Pancreas (tissue), 10 donors: ENCODE results near the gene TRAF7. TPM values are rescaled to one million over a fixed set of nuclear protein-coding genes. Genes with fewer than 3 reads are reported as not detected.

ENCODE experiments used
- ATAC-seq, 4 donors: fragments of 200-7000 bp; cut with Tn5 transposase; one replicate each; pipeline versions ENCODE4 v1.8.0 to v1.9.1; 2020; ENCODE audit warnings: mild to moderate bottlenecking in 4 of 4, moderate library complexity in 4 of 4
- DNase-seq, 6 donors: peaks; one replicate each; pipeline ENCODE4 v3.0.0-alpha.2; 2020
- FAIRE-seq: peaks from 2 replicates; lab custom pipeline; 2012; peaks lifted over from hg19 to GRCh38; lab: Jason Lieb, UNC
- H3K27ac ChIP-seq, 4 donors: fragments of 200-600 bp; sonication (generic); 1 replicate in 3 of 4; 2 replicates in 1 of 4; pipeline versions ENCODE4 v1.5.0 to v1.8.0; 2020
- H3K27me3 ChIP-seq, 4 donors: fragments of 200-600 bp; one replicate each; pipeline ENCODE4 v1.8.0; 2021
- H3K36me3 ChIP-seq, 3 donors: fragments of 200-600 bp; sonication (generic) in 1 of 3; one replicate each; pipeline versions ENCODE4 v1.5.0 to v1.8.0; 2020 to 2021
- H3K4me1 ChIP-seq, 3 donors: fragments of 200-600 bp; one replicate each; pipeline ENCODE4 v1.8.0; 2021
- H3K4me3 ChIP-seq, 4 donors: fragments of 200-600 bp; sonication (generic) in 2 of 4; one replicate each; pipeline versions ENCODE4 v1.5.0 to v1.8.0; 2020 to 2021
- H3K9me3 ChIP-seq, 4 donors: fragments of 200-600 bp; one replicate each; pipeline ENCODE4 v1.8.0; 2021
- CTCF ChIP-seq, 4 donors: fragments of 200-600 bp; sonication (generic) in 3 of 4; IDR thresholded peaks; one replicate each; pipeline versions ENCODE4 v1.5.0 to v1.8.0; 2021; ENCODE audit warnings: antibody characterized with exemption in 4 of 4
- WGBS, 2 donors: extraction: QIAGEN DNeasy Blood & Tissue Kit; methylation state at CpG; one replicate each; pipeline ENCODE4 v1.1.7; 2013; 5-methylcytosine and 5-hydroxymethylcytosine counted together
- intact Hi-C, 3 donors: fragments of 100-400 bp; cut with DNase I; formaldehyde crosslinking; loops; one replicate each; pipeline versions ENCODE4 v1.11.1 to v1.14.2; 2022
- polyA plus RNA-seq, 2 donors: library from polyadenylated mRNA; stranded (reverse); fragments of 200-250 nt; gene quantifications; one replicate each; pipeline ENCODE4 v1.2.3, GENCODE V29; 2013
- total RNA-seq, 6 donors: library from RNA; stranded (reverse); fragmentation: NEBNext Ultra II Directional in 4 of 6; extraction: Animal tissue kit (Norgen Biotek cat#: 25700) in 4 of 6; gene quantifications; one replicate each; pipeline versions ENCODE4 v1.2.1 to v1.2.4, GENCODE V29; 2021 to 2023
- donor health status: healthy with polysubstance abuse.
- donor health status: DM: no; HTN: no; CAD: no; lungs with moderate emphysema.
- donor health status: DM: no; HTN: no; CAD: no.
- donor health status: control.
- donor health status: control.
- donor health status: Bipolar disorder and iron deficiency.
- donor health status: DM: yes; HTN: yes; CAD: no.
- donor health status: DM: no; HTN: no; CAD: no.
- donor health status: DM: no; HTN: no; CAD: no.
- donor health status: DM: yes; HTN: yes; CAD: no.

Gene TRAF7
- total and polyA plus RNA-seq, 8 donors = 24.5 to 45.1 (median 34.5) TPM

GRCh38 chr16:2174396-2175131 lies 19.0 kb downstream of the TRAF7 start:
- no peaks in the 10 kb centered on the region for H3K9me3 ChIP-seq
- WGBS, 2 donors = 87 to 89% methylated on average over 21 of the region's 21 CpGs
- H3K36me3 ChIP-seq = peaks cover 0 to 33% (median 19%) of the 10 kb centered on the region in 3 donors
- H3K27ac ChIP-seq = no peak overlapping the region
- DNase-seq (no peak), ATAC-seq (no peak), FAIRE-seq (no peak)
- intact Hi-C loops = no loop called here
- no peaks in the 10 kb centered on the region for H3K27me3 ChIP-seq
- no peak for TF ChIP-seq CTCF (IDR thresholded peaks at IDR 0.05)
- no peaks in the 10 kb centered on the region for H3K4me1 ChIP-seq
- H3K4me3 ChIP-seq = no peak overlapping the region

GRCh38 chr16:2175454-2175853 lies 19.9 kb downstream of the TRAF7 start:
- H3K4me1 ChIP-seq = no peaks in the 10 kb centered on the region
- peaks cover 0 to 33% (median 19%) of the 10 kb centered on the region in 3 donors for H3K36me3 ChIP-seq
- no peak overlapping the region for H3K27ac ChIP-seq
- no peak for TF ChIP-seq CTCF (IDR thresholded peaks at IDR 0.05)
- ATAC-seq (no peak), FAIRE-seq (no peak), DNase-seq (no peak)
- no peaks in the 10 kb centered on the region for H3K9me3 ChIP-seq
- H3K4me3 ChIP-seq = no peak overlapping the region
- 90 to 95% methylated on average over 10 of the region's 10 CpGs for WGBS, 2 donors
- H3K27me3 ChIP-seq = no peaks in the 10 kb centered on the region
- intact Hi-C loops = no loop called here

- no peaks in the 10 kb centered on the region for H3K9me3 ChIP-seq
- intact Hi-C loops = loop anchor here in 1 of 3 donors (2.0 kb wide), 1 partner anchor 15 kb away; no protein-coding TSS in a partner anchor
- no peaks in the 10 kb centered on the region for H3K27me3 ChIP-seq
- H3K36me3 ChIP-seq = peaks cover 0 to 33% (median 19%) of the 10 kb centered on the region in 3 donors
- WGBS, 2 donors = 94 to 95% methylated on average over 23 of the region's 23 CpGs
- no peak for DNase-seq
- no peaks in the 10 kb centered on the region for H3K4me1 ChIP-seq
- FAIRE-seq = no peak
- no peak overlapping the region for H3K4me3 ChIP-seq
- no peak for ATAC-seq
- no peak overlapping the region for H3K27ac ChIP-seq
- no peak for TF ChIP-seq CTCF (IDR thresholded peaks at IDR 0.05)
Observed at GRCh38 chr16:2176047-2176446, 20.5 kb downstream of the TRAF7 start.

- no peak for DNase-seq
Observed at GRCh38 chr16:2177101-2177500, 21.5 kb downstream of the TRAF7 start.

More at GRCh38 chr16:2177101-2177500, 21.5 kb downstream of the TRAF7 start:
- no peak for TF ChIP-seq CTCF (IDR thresholded peaks at IDR 0.05)
- ATAC-seq = no peak
- Histone ChIP-seq H3K27me3 (no peaks in the 10 kb centered on the region), H3K9me3 (no peaks in the 10 kb centered on the region), H3K4me3 (no peak overlapping the region), H3K36me3 (peaks cover 0 to 33% (median 19%) of the 10 kb centered on the region in 3 donors), H3K4me1 (no peaks in the 10 kb centered on the region), H3K27ac (no peak overlapping the region)
- intact Hi-C loops = loop anchor here in 1 of 3 donors (2.0 kb wide), 1 partner anchor 16 kb away; no protein-coding TSS in a partner anchor
- FAIRE-seq = no peak
- 92 to 95% methylated on average over 18 of the region's 18 CpGs for WGBS, 2 donors
